ENCODE results near the gene HNRNPCL4.
"Not testable (repeated sequence)": the region's sequence is repeated elsewhere in the genome, so short reads cannot be mapped to it uniquely, and the experiment has no call there.

HNRNPCL4 gene

DNA sequence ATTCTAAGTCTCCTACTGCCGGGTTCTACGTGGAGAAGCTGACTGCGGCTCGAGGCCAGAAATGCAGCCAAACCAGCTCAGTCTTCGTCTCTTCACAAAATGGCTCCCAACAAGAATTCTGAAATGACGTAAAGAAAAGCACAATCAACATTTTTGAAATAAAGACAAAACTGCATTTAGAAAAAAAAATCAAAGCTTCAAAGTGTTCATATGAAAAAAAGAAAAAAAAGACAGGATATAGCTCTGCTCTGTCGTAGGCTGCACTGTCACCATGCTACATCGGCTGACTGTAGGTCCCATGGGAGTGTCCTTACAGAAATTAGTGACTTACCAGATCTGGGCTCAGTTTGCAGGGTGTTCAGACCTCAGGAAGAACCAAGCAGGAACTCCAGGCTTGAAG lies at the start of gene HNRNPCL4:
HNRNPCL4 (minus strand) TSS at position 101 of the 400 bp plus-strand sequence. CDS start 164 bp downstream, outside the sequence.
- not testable (repeated sequence) for DNase-seq (ENCODE audit: low read depth)

DNA sequence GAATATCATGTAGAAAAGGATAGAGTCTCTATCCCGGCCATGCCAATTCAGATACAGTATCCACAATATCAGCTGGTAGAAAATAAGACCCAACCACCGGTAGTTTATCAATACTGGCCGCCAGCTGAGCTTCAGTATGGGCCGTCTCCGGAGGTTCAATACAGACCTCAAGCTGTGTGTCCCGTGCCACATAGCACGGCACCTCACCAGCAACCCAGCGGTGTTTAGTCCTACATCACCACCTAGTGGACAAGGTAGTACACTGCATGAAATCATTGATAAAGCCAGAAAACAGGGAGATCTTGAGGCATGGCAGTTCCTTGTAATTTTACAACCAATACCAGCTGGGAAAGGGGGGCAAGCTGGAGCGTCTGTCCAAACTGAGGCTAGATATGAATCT lies 43.3 kb upstream of the HNRNPCL4 start:
- DNase-seq (ENCODE audit: low read depth): not testable (repeated sequence)

DNA sequence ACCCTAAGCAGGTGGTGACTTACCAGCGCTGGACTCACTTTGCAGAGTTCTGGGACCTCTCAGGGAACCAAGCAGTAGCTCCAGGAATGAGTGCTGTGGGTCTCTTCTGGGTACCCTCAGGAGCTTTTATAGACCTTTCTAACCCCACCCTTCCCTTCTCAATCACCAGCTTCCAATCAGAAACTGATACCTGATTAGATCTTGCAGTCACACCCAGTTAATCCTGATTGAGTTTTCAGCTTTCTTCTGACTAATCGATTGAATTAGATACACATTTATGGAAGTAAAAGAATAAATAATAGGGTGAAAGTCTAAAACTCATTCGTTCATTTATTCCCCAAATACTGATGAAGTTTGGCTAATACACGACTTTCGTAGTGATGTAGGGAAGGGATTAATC lies 35.9 kb upstream of the HNRNPCL4 start, which contains the start of gene PRAMEF13:
PRAMEF13 (minus strand) TSS at position 101 of the 400 bp plus-strand sequence. CDS start 1,820 bp downstream, outside the sequence.
- DNase-seq (ENCODE audit: low read depth): not testable (repeated sequence)

DNA sequence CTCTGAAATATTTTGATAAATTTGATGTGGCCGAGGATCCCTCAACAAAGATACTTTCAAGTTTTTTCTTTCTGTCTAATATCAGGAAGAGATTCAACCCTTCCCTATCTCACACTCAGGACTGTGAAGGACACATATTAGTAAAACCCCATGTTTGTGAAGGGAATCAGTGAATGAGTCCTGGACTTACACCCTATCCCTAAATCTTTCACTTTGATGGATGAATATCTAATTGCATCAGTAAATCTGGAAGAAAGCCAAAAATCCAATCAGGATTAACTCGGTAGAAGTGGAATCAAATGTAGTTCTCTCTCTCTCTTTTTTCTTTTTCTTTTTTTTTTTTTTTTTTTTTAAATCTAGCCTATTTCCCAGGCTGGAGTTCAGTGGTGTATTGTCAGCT lies 6.1 kb upstream of the HNRNPCL4 start, which contains the start of gene PRAMEF9:
PRAMEF9 (plus strand) TSS at position 301 of the 400 bp plus-strand sequence. CDS start 3,433 bp downstream, outside the sequence.
- DNase-seq (ENCODE audit: low read depth): not testable (repeated sequence)

DNA sequence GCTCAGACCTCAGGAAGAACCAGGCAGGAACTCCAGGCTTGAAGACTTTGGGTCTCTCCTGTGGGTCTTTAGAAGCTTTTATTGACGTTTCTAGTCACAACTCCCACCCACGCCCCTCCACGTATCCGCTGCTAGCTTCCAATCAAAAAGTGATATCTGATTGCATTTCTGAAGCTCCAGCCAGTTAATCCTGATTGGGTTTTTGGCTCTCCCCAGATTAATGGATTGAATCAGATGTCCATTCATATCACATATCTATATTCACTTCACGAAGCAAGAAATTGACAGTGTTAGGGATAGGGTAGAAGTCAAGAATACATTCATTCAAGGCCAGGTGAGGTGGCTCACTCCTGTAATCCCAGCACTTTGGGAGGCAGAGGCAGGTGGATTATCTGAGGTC lies 9.5 kb downstream of the HNRNPCL4 start, which contains the start of gene PRAMEF26:
PRAMEF26 (minus strand) TSS at position 101 of the 400 bp plus-strand sequence. CDS start 2,914 bp downstream, outside the sequence.
- not testable (repeated sequence) for DNase-seq (ENCODE audit: low read depth)

DNA sequence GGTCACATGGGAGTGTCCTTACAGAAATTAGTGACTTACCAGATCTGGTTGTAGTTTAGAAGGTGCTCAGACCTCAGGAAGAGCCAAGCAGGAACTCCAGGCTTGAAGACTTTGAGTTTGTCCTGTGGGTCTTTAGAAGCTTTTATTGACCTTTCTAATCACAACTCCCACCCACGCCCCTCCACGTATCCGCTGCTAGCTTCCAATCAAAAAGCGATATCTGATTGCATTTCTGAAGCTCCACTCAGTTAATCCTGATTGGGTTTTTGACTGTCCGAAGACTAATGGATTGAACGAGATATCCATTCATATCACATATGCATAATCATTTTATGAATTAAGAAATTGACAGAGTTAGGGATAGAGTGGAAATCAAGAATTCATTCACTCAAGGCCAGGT lies 48.7 kb downstream of the HNRNPCL4 start, which contains the start of gene HNRNPCL2:
HNRNPCL2 (minus strand) TSS at position 101 of the 400 bp plus-strand sequence. CDS start 454 bp downstream, outside the sequence.
- not testable (repeated sequence) for DNase-seq (ENCODE audit: low read depth)
